ENCODE results near the gene RNF217. TPM values are rescaled to one million over a fixed set of nuclear protein-coding genes. Genes with fewer than 3 reads are reported as not detected.

RNF217 gene
- total and polyA plus RNA-seq, 12 donors = 2.1 to 26.9 (median 13.0) TPM

DNA sequence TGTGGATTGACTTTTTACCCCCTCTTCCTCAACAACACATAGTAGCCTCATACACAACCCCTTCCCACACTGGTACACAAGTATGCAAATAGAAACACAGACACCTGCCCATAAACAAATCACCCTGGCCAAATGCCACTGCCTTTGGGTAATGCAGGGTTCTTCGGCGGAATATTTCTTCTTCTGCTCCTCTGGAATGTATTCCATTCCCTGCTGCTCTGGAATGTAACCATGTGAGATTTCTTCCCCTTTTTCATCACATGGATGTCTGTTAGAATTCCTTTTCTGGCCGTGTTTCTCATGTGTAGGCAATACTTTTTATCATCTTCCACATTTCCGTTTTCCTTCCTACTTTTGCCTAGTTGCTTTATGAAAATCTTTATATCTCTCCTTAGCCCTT is 115.2 kb downstream of the RNF217 start:
- WGBS, 2 donors = 80 to 86% methylated on average over 4 of the region's 4 CpGs
- H3K9me3 ChIP-seq = no peaks in the 10 kb centered on the region
- H3K4me3 ChIP-seq = no peak overlapping the region
- ATAC-seq (no peak), DNase-seq (no peak)
- H3K36me3 ChIP-seq = peaks cover 0 to 39% (median 7%) of the 10 kb centered on the region in 9 donors
- H3K4me1 ChIP-seq = peaks cover 0 to 13% (median 0%) of the 10 kb centered on the region in 9 donors
- TF ChIP-seq, protein P1, sequence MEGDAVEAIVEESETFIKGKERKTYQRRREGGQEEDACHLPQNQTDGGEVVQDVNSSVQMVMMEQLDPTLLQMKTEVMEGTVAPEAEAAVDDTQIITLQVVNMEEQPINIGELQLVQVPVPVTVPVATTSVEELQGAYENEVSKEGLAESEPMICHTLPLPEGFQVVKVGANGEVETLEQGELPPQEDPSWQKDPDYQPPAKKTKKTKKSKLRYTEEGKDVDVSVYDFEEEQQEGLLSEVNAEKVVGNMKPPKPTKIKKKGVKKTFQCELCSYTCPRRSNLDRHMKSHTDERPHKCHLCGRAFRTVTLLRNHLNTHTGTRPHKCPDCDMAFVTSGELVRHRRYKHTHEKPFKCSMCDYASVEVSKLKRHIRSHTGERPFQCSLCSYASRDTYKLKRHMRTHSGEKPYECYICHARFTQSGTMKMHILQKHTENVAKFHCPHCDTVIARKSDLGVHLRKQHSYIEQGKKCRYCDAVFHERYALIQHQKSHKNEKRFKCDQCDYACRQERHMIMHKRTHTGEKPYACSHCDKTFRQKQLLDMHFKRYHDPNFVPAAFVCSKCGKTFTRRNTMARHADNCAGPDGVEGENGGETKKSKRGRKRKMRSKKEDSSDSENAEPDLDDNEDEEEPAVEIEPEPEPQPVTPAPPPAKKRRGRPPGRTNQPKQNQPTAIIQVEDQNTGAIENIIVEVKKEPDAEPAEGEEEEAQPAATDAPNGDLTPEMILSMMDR (IDR thresholded peaks at IDR 0.05) = no peak
- no peaks in the 10 kb centered on the region for H3K27me3 ChIP-seq
- H3K27ac ChIP-seq = no peak overlapping the region
- intact Hi-C loops (cut with DNase I) = no loop called here

DNA sequence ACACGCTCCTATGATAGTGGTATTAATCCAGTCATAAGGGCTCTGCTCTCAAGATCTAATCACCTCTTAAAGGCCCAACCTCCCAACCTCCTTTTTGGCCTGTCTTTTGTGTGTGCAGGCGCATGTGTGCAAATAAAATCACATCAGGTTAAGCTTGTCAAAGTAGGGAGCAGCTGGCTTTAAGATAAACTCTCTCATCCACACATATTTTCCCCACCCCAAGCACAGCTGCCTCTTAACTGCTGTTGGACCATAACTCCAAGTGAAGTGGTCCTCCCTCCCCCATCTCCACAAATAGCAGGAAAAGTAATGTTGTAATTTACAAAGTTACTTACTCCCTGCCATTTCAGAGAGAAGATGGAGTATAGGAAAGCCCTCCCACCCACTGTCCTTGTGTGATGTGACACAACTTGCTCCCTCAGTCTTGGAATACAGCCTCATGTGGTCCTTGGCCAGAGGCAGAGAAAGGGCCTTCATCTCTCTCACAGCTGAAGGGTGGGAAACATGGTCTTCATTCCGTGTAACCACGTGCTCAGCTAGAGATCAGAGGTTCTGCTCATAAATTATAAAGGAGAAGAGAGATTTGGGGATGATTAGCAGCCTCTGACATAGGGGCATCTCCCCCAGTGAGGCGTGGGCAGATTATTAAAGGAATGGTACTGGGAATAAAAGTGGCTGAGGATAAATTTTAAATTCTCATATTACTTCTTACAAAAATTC is 116.5 kb downstream of the RNF217 start:
- ATAC-seq = no peak
- Histone ChIP-seq H3K4me3 (no peak overlapping the region), H3K27ac (no peak overlapping the region), H3K4me1 (peaks cover 0 to 13% (median 0%) of the 10 kb centered on the region in 9 donors), H3K36me3 (peaks cover 0 to 52% (median 12%) of the 10 kb centered on the region in 9 donors), H3K27me3 (no peaks in the 10 kb centered on the region), H3K9me3 (no peaks in the 10 kb centered on the region)
- 85 to 88% methylated on average over 5 of the region's 5 CpGs for WGBS, 2 donors
- TF ChIP-seq, protein P1 (IDR thresholded peaks at IDR 0.05) = no peak
- intact Hi-C loops (cut with DNase I) = no loop called here
- DNase-seq = no peak

DNA sequence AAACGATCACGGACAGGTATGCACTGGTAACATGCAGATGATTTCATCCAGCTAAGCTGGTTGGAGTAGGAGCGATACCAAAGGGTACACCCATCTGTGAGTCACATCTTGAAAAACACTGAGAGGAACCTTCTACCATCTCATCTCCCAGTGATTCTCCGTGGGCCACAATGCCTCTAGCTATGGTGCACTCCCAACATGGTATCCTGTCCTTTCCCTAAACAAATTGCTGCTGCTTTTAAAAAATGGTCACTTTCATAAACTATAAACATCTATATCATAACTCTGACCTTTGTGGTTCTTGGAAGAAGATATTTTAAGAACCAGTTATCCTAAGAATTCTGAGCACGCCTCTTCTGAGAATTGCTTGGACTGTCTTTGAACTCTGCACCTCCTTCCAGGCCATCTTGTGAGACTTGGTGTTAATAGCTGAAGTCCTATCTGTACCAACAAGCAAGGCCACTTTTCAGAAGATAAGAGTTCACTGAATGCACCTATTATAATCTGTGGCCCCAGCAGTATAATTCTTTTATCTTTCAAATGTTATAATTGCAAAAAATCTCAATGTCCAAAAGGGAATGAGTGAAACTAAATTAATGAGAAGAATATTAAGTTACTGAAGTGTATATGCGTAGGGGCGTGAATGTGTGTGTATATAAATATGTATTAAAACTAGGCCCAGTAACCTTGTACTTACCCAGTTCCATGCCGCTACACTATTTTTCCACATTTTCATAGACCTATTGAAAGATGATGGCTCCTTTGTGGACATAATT is 120.9 kb downstream of the RNF217 start:
- H3K9me3 ChIP-seq = no peaks in the 10 kb centered on the region
- no peaks in the 10 kb centered on the region for H3K4me1 ChIP-seq
- intact Hi-C loops (cut with DNase I) = no loop called here
- ATAC-seq (no peak), DNase-seq (no peak)
- TF ChIP-seq, protein P1 (IDR thresholded peaks at IDR 0.05) = no peak
- H3K27me3 ChIP-seq = no peaks in the 10 kb centered on the region
- H3K36me3 ChIP-seq = peaks cover 0 to 35% (median 6%) of the 10 kb centered on the region in 9 donors
- no peak overlapping the region for H3K27ac ChIP-seq
- no peak overlapping the region for H3K4me3 ChIP-seq
- 97 to 98% methylated on average over 8 of the region's 8 CpGs for WGBS, 2 donors

DNA sequence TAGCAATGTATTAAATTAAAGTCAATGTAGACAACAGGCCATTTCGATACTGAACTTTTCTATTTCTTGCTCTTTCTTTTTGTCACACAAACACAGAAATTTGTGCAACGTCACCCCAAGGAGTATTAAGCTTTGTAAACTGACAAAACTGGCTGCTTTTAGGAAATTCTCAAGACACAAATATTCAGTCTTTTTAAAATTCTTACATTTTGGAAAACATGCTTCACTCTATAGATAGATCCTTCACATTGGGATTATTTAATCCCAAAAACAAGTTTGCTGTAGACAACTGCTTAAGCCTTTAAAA is 121.4 kb downstream of the RNF217 start:
- TF ChIP-seq, protein P1 (IDR thresholded peaks at IDR 0.05) = no peak
- no peak for DNase-seq
- Histone ChIP-seq H3K4me3 (no peak overlapping the region), H3K36me3 (peaks cover 0 to 32% (median 6%) of the 10 kb centered on the region in 9 donors), H3K27me3 (no peaks in the 10 kb centered on the region), H3K4me1 (no peaks in the 10 kb centered on the region), H3K9me3 (no peaks in the 10 kb centered on the region), H3K27ac (no peak overlapping the region)
- 92 to 93% methylated on average over 2 of the region's 2 CpGs for WGBS, 2 donors
- ATAC-seq = no peak
- intact Hi-C loops (cut with DNase I) = no loop called here
